Measurements from ENCODE around the gene CUZD1. TPM values are rescaled to one million over a fixed set of nuclear protein-coding genes. Genes with fewer than 3 reads are reported as not detected.

Gene CUZD1
- total and polyA plus RNA-seq, 4 donors: 0.29 to 1.5 (median 0.97) TPM

GRCh38 chr10:122841569-122841968 is 4.1 kb downstream of the CUZD1 start:
- Histone ChIP-seq H3K9ac (ENCODE audit: insufficient read depth in 1 of 2, low read length in 2 of 2) (no peak overlapping the region), H3K27me3 (ENCODE audit: control insufficient read depth in 3 of 3, insufficient read depth in 3 of 3, low read length in 2 of 3) (no peaks in the 10 kb centered on the region), H3K36me3 (ENCODE audit: control insufficient read depth in 4 of 4, insufficient read depth in 4 of 4, low read length in 4 of 4) (peaks cover 0 to 4% (median 0%) of the 10 kb centered on the region in 4 donors), H3K4me1 (ENCODE audit: control insufficient read depth in 5 of 5, insufficient read depth in 5 of 5, low read length in 5 of 5) (no peaks in the 10 kb centered on the region), H3K4me3 (no peak overlapping the region), H3K9me3 (ENCODE audit: control insufficient read depth in 4 of 4, insufficient read depth in 3 of 4, low read length in 3 of 4) (peaks cover 0 to 3% (median under 1%) of the 10 kb centered on the region in 4 donors), H3K27ac (ENCODE audit: low read depth in 1 of 2, low read length in 1 of 2) (no peak overlapping the region)
- DNase-seq (no peak), ATAC-seq (ENCODE audit: insufficient read depth, low FRiP score) (no peak)
- TF ChIP-seq CTCF (IDR thresholded peaks at IDR 0.05; ENCODE audit: control extremely low read depth, extremely low read depth): no peak

- TF ChIP-seq CTCF (IDR thresholded peaks at IDR 0.05; ENCODE audit: control extremely low read depth, extremely low read depth): no peak
- Histone ChIP-seq H3K9me3 (ENCODE audit: control insufficient read depth in 4 of 4, insufficient read depth in 3 of 4, low read length in 3 of 4) (peaks cover 0 to 3% (median 0%) of the 10 kb centered on the region in 4 donors), H3K4me3 (no peak overlapping the region), H3K9ac (ENCODE audit: insufficient read depth in 1 of 2, low read length in 2 of 2) (no peak overlapping the region), H3K27me3 (ENCODE audit: control insufficient read depth in 3 of 3, insufficient read depth in 3 of 3, low read length in 2 of 3) (no peaks in the 10 kb centered on the region), H3K4me1 (ENCODE audit: control insufficient read depth in 5 of 5, insufficient read depth in 5 of 5, low read length in 5 of 5) (no peaks in the 10 kb centered on the region), H3K27ac (ENCODE audit: low read depth in 1 of 2, low read length in 1 of 2) (no peak overlapping the region), H3K36me3 (ENCODE audit: control insufficient read depth in 4 of 4, insufficient read depth in 4 of 4, low read length in 4 of 4) (peaks cover 0 to 2% (median 0%) of the 10 kb centered on the region in 4 donors)
- DNase-seq (no peak), ATAC-seq (ENCODE audit: insufficient read depth, low FRiP score) (no peak)
Measured at GRCh38 chr10:122839505-122839904, 6.2 kb downstream of the CUZD1 start.

GRCh38 chr10:122838880-122839279 is 6.8 kb downstream of the CUZD1 start:
- WGBS, 2 donors: 81 to 85% methylated on average over 4 of the region's 4 CpGs
- TF ChIP-seq CTCF (IDR thresholded peaks at IDR 0.05; ENCODE audit: control extremely low read depth, extremely low read depth): no peak
- Histone ChIP-seq H3K4me1 (ENCODE audit: control insufficient read depth in 5 of 5, insufficient read depth in 5 of 5, low read length in 5 of 5) (no peaks in the 10 kb centered on the region), H3K9me3 (ENCODE audit: control insufficient read depth in 4 of 4, insufficient read depth in 3 of 4, low read length in 3 of 4) (peaks cover 0 to 3% (median 0%) of the 10 kb centered on the region in 4 donors), H3K27me3 (ENCODE audit: control insufficient read depth in 3 of 3, insufficient read depth in 3 of 3, low read length in 2 of 3) (no peaks in the 10 kb centered on the region), H3K9ac (ENCODE audit: insufficient read depth in 1 of 2, low read length in 2 of 2) (no peak overlapping the region), H3K4me3 (no peak overlapping the region), H3K36me3 (ENCODE audit: control insufficient read depth in 4 of 4, insufficient read depth in 4 of 4, low read length in 4 of 4) (peaks cover 0 to 2% (median 0%) of the 10 kb centered on the region in 4 donors), H3K27ac (ENCODE audit: low read depth in 1 of 2, low read length in 1 of 2) (no peak overlapping the region)
- ATAC-seq (ENCODE audit: insufficient read depth, low FRiP score): no peak
- no peak for DNase-seq

- Histone ChIP-seq H3K27me3 (ENCODE audit: control insufficient read depth in 3 of 3, insufficient read depth in 3 of 3, low read length in 2 of 3) (no peaks in the 10 kb centered on the region), H3K4me1 (ENCODE audit: control insufficient read depth in 5 of 5, insufficient read depth in 5 of 5, low read length in 5 of 5) (no peaks in the 10 kb centered on the region), H3K9ac (ENCODE audit: insufficient read depth in 1 of 2, low read length in 2 of 2) (no peak overlapping the region), H3K4me3 (no peak overlapping the region), H3K36me3 (ENCODE audit: control insufficient read depth in 4 of 4, insufficient read depth in 4 of 4, low read length in 4 of 4) (peaks cover 0 to 2% (median 0%) of the 10 kb centered on the region in 4 donors), H3K9me3 (ENCODE audit: control insufficient read depth in 4 of 4, insufficient read depth in 3 of 4, low read length in 3 of 4) (no peaks in the 10 kb centered on the region), H3K27ac (ENCODE audit: low read depth in 1 of 2, low read length in 1 of 2) (no peak overlapping the region)
- no peak for DNase-seq
- TF ChIP-seq CTCF (IDR thresholded peaks at IDR 0.05; ENCODE audit: control extremely low read depth, extremely low read depth): no peak
- no peak for ATAC-seq (ENCODE audit: insufficient read depth, low FRiP score)
- 88 to 90% methylated on average over 2 of the region's 2 CpGs for WGBS, 2 donors
Measured at GRCh38 chr10:122835908-122836307, 9.7 kb downstream of the CUZD1 start.

Measured in lung (tissue), 12 donors.